Measurements from ENCODE around the gene FDX2. TPM values are rescaled to one million over a fixed set of nuclear protein-coding genes. Genes with fewer than 3 reads are reported as not detected.

Gene FDX2
- total RNA-seq, 2 experiments from 2014 or later = 8.1 to 14.3 TPM

DNA sequence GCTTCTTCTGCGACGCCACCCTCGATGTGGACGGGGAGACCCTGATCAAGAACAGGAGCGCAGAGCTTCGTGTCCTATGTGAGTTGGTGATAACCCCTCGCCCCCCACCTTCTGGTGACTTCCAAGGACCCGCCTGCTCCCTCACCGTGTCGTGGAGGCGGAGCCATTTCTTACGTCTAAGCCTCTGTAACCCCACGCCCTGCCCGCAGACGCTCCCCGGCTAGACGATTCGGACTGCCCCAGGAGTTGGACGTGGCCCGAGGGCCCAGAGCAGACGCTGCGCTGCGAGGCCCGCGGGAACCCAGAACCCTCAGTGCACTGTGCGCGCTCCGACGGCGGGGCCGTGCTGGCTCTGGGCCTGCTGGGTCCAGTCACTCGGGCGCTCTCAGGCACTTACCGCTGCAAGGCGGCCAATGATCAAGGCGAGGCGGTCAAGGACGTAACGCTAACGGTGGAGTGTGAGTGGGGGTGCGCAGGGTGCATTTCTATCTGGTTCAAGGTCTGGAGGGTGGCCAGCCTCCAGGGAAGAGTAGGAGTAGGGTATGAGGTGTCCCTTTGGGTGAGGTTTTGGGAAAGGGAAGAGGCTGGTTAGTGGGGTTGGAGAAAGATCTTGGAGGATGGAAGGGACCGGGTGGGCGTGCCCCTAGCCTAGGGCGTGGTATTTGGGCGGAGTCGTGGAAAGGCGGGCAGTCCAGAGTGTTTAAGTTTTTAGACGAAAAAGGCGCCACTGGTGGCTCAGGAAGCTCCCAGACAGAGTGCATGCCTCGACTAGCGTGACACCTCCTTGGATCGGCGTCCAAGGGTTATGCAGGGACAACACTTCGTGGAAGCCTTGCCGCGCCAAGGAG is 22.8 kb downstream of the FDX2 start:
- H3K9me3 Mint-ChIP-seq = no peaks in the 10 kb centered on the region
- TF ChIP-seq, protein P1, sequence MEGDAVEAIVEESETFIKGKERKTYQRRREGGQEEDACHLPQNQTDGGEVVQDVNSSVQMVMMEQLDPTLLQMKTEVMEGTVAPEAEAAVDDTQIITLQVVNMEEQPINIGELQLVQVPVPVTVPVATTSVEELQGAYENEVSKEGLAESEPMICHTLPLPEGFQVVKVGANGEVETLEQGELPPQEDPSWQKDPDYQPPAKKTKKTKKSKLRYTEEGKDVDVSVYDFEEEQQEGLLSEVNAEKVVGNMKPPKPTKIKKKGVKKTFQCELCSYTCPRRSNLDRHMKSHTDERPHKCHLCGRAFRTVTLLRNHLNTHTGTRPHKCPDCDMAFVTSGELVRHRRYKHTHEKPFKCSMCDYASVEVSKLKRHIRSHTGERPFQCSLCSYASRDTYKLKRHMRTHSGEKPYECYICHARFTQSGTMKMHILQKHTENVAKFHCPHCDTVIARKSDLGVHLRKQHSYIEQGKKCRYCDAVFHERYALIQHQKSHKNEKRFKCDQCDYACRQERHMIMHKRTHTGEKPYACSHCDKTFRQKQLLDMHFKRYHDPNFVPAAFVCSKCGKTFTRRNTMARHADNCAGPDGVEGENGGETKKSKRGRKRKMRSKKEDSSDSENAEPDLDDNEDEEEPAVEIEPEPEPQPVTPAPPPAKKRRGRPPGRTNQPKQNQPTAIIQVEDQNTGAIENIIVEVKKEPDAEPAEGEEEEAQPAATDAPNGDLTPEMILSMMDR (IDR thresholded peaks at IDR 0.05) = no peak
- intact Hi-C loops (cut with micrococcal nuclease) = no loop called here
- ATAC-seq = no peak
- CTCF ChIA-PET = no interaction called here
- H3K4me3 Mint-ChIP-seq = peak overlapping the region; percentile 73
- H3K4me1 Mint-ChIP-seq (ENCODE audit: low read depth) = peaks cover 55% of the 10 kb centered on the region
- POLR2A ChIA-PET = interaction anchor here (0.6 to 9.2 kb wide), 6 partner anchors 10 to 187 kb away, joined by 3 to 107 read pairs (median 3); partner anchors contain the start of genes ICAM1 and PPAN
- H3K36me3 Mint-ChIP-seq (ENCODE audit: low read depth) = no peaks in the 10 kb centered on the region
- peak overlapping the region; percentile 34 for H3K27ac Mint-ChIP-seq
- peaks cover 68% of the 10 kb centered on the region for H3K27me3 Mint-ChIP-seq
- DNase-seq = peak; percentile 30

DNA sequence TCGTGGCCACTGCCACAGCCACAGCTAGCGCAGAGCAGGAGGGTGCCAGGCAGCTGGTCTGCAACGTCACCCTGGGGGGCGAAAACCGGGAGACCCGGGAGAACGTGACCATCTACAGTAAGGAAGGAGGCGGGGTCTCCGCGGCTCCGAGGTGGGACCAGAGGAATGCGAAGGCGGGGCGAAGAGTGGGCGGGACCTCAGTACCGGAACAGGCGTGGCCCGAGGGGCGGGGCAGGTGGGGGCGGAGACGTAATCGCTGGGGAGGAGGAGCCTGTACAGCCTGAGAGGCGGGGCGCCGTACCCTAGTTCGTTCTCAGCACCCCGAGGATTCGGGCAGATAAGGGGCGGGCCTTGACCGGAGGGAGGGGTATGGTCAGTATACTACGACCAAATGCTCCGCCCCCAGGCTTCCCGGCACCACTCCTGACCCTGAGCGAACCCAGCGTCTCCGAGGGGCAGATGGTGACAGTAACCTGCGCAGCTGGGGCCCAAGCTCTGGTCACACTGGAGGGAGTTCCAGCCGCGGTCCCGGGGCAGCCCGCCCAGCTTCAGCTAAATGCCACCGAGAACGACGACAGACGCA is 23.5 kb downstream of the FDX2 start:
- H3K4me3 Mint-ChIP-seq = peak overlapping the region; percentile 73
- ChIA-PET CTCF (interaction anchor here (1.0 to 1.5 kb wide), 4 partner anchors 23 to 98 kb away, joined by 3 to 5 read pairs (median 4); no protein-coding TSS in a partner anchor), POLR2A (interaction anchor here (0.6 to 9.2 kb wide), 7 partner anchors 9 to 186 kb away, joined by 3 to 107 read pairs (median 3); partner anchors contain the start of genes ICAM1, PPAN, RAVER1 and TYK2)
- peak; percentile 87 for DNase-seq
- TF ChIP-seq, protein P1 (IDR thresholded peaks at IDR 0.05) = no peak
- H3K27ac Mint-ChIP-seq = no peak overlapping the region
- intact Hi-C loops (cut with micrococcal nuclease) = no loop called here
- no peaks in the 10 kb centered on the region for H3K36me3 Mint-ChIP-seq (ENCODE audit: low read depth)
- peaks cover 75% of the 10 kb centered on the region for H3K27me3 Mint-ChIP-seq
- H3K4me1 Mint-ChIP-seq (ENCODE audit: low read depth) = peaks cover 62% of the 10 kb centered on the region
- H3K9me3 Mint-ChIP-seq = no peaks in the 10 kb centered on the region
- peak; percentile 59 for ATAC-seq

DNA sequence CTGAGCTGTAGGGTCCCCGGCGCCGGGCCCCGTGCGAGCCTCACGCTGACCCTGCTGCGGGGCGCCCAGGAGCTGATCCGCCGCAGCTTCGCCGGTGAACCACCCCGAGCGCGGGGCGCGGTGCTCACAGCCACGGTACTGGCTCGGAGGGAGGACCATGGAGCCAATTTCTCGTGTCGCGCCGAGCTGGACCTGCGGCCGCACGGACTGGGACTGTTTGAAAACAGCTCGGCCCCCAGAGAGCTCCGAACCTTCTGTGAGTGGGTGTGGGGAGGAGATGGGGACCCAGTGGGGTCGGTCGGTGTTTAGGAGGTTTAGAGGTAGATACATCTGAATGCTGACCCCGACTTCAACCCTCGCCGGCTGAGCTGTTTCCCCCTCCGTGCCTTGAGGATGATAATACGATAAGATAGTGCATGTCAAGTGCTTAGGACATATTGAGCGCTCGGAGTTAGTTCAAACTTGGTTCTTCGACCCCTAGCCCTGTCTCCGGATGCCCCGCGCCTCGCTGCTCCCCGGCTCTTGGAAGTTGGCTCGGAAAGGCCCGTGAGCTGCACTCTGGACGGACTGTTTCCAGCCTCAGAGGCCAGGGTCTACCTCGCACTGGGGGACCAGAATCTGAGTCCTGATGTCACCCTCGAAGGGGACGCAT is 24.1 kb downstream of the FDX2 start:
- peaks cover 74% of the 10 kb centered on the region for H3K27me3 Mint-ChIP-seq
- H3K27ac Mint-ChIP-seq = no peak overlapping the region
- CTCF ChIA-PET = interaction anchor here (0.9 to 1.5 kb wide), 8 partner anchors 20 to 112 kb away, joined by 3 to 7 read pairs (median 4); partner anchors contain the start of genes CDC37 and ICAM1
- intact Hi-C loops (cut with micrococcal nuclease) = no loop called here
- TF ChIP-seq, protein P1 (IDR thresholded peaks at IDR 0.05) = no peak
- no peaks in the 10 kb centered on the region for H3K36me3 Mint-ChIP-seq (ENCODE audit: low read depth)
- peak overlapping the region; percentile 73 for H3K4me3 Mint-ChIP-seq
- POLR2A ChIA-PET = interaction anchor here (1.0 to 9.2 kb wide), 8 partner anchors 8 to 186 kb away, joined by 3 to 107 read pairs (median 4); partner anchors contain the start of genes ICAM1, PPAN, RAVER1 and TYK2
- no peaks in the 10 kb centered on the region for H3K9me3 Mint-ChIP-seq
- H3K4me1 Mint-ChIP-seq (ENCODE audit: low read depth) = peaks cover 68% of the 10 kb centered on the region
- ATAC-seq (no peak), DNase-seq (no peak)

DNA sequence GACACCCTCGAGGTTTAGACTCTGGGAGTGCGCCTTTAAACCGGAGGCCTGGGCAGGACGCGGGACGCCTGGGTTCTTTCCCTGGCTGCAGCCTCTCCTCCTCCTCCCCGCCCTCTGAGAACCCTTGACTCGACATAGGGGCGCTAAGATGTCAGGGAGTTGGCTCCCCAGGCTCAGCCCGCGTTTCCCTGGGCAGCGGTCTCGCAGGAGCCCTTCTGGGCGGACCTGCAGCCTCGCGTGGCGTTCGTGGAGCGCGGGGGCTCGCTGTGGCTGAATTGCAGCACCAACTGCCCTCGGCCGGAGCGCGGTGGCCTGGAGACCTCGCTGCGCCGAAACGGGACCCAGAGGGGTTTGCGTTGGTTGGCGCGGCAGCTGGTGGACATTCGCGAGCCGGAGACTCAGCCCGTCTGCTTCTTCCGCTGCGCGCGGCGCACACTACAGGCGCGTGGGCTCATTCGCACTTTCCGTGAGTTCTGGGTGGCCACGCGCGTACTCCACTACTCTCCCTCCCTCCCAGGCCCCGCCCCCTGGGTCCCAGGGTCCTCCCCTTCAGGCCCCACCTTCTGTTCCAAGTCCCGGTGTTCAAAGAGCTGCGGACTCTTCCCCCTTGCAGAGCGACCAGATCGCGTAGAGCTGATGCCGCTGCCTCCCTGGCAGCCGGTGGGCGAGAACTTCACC is 24.8 kb downstream of the FDX2 start:
- Mint-ChIP-seq H3K9me3 (no peaks in the 10 kb centered on the region), H3K27ac (no peak overlapping the region), H3K4me3 (peak overlapping the region; percentile 73), H3K36me3 (ENCODE audit: low read depth) (peaks cover 5% of the 10 kb centered on the region), H3K4me1 (ENCODE audit: low read depth) (peaks cover 75% of the 10 kb centered on the region), H3K27me3 (peaks cover 72% of the 10 kb centered on the region)
- CTCF ChIA-PET = interaction anchor here (0.9 to 1.5 kb wide), 8 partner anchors 19 to 112 kb away, joined by 3 to 7 read pairs (median 4); partner anchors contain the start of genes CDC37 and ICAM1
- DNase-seq (peak; percentile 68), ATAC-seq (peak; percentile 12)
- TF ChIP-seq, protein P1 (IDR thresholded peaks at IDR 0.05) = no peak
- POLR2A ChIA-PET = interaction anchor here (1.0 to 9.2 kb wide), 6 partner anchors 19 to 90 kb away, joined by 3 to 107 read pairs (median 4); partner anchors contain the start of genes ICAM1, RAVER1 and TYK2
- intact Hi-C loops (cut with micrococcal nuclease) = no loop called here

Measured in activated CD8-positive, alpha-beta T cell treated with anti-CD3 and anti-CD28 coated beads for 36 hours (primary cell).